Dermis microvascular lymphatic vessel endothelial cell (primary cell): ENCODE data around the gene NDST1. TPM values are rescaled to one million over a fixed set of nuclear protein-coding genes. Genes with fewer than 3 reads are reported as not detected.

Source experiments
- DNase-seq, 2 donors: peaks; one replicate each; pipeline versions ENCODE4 v3.0.0 to v3.0.0-alpha.2; 2010; ENCODE audit warnings: low read depth in 2 of 2
- total RNA-seq: library from RNA; depleted of rRNA; stranded (reverse); fragments of >200 nt; gene quantifications from 2 replicates; pipeline ENCODE4 v1.2.1, GENCODE V29; 2014

Gene NDST1
- total RNA-seq, 1 donor from 2014 or later: 22.3 TPM

DNA sequence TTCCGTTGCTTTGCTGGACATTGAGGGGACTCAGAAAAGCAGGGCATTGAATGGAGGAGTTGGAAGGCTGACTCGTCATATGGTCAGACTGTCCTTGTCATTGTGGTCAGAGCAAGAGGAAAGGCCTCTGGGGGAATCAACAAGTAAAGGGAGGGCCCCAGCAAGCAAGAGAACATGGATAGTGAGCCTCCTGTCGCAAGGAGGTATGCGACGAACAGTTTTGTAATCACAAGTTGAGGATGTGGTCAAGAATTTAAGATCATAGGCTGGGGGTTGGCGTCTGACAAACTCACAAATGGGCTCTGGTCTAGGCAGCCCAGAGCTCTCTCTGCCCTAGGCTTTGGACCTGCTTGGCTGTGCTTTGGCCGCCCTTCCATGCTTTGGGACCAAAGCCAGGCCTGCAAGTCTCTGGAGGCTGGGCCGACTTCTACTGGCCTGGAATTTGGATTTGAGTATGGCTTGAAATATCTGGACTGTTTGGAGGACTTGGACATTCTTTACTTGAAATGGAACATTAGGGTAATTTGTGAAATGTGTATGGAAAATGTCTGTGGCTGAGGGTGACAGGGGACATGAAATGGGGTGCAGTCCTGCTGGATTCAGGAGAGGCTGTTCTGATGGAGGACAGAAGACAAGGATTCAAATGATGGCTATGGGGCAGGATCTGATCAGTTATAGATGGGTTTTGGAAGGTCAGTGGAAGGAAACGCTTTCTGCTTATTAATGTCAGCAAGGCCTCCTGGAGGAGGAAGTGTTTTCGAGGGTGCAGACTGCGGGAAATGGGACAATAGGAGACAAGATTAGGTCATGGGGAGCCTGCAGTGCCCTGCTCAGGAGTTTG is 19.2 kb upstream of the NDST1 start:
- no peak for DNase-seq

DNA sequence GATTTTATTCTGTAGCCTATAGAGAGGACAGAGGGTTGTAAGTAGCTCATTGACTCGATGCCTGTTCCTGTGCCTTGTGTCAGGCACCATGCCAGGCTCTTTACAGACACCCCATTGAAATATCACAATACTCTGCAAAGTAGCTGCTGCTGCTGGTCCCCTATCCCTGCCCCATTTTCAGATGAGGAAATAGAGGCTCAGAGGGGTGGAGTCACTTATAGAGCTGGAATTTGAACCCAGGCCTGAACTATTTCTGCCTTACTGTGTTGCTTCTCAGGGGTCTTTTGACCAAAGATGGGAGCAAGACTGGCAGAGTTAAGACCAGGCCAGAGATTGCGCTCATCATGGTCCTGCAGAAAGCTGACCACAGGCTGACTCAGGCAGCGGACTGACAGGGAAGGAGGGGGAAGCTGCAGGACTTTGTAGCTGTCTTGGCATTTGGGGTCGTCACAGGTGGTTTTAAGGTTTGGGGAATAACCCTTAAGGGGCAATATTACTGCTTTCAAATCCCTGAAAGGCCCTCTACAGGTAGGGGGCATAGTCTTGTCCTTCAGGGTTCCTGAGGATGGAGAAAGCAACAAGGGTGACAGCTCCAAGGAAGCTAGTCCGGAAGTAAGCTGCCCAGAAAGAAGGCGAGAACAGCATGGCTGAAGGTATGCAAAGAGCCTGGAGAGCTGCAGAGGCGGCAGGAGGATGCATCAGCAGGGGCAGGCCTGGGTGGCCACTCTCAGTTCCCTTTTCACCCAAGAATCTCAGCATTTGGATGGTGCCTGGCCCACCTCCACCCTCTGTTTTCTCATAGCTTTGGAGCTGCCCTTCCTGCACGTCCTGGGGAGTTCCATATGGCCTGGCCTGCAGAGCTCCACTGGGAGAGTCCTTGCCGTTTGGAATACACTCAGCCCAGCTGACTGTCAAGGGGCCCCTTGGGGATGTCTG is 18.3 kb upstream of the NDST1 start:
- DNase-seq: no peak

DNA sequence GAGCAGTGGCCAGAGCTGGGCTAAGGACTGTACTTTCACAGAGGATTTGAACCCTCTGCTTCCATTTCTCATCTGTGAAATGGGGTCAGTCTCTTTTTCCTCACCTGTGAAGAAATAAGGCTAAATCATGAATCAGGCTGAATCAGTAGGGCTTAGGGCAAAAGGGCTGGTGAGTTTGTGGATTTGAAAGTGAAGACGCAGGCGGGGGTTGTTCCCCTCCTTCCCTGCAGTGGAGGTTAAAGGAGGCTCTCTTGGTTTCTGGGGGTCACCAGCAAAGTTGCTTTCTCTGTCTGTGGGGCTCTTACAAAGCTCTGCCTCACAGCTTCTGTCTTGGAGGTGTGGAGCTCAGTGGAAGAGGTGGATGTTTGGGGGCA is 17.6 kb upstream of the NDST1 start:
- DNase-seq: no peak

DNA sequence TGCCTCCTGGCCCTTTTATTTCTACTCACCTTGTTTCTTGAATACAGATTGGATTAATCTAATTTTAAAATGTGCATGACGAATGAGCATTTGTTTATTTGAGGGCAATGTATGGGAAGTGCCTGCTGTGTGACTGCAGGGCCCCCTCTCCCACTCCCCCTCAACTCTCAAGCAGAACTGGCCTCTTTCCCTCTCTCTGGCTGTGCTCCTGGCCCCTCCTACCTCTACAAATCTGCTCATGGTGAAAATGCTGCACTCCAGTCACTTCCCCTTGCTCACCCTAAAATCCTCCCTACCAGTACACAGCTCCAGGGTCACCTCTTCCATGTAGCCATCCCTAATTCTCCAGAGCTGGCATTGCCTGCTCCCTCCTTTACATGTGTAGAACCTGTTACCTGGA is 17.2 kb upstream of the NDST1 start:
- no peak for DNase-seq

DNA sequence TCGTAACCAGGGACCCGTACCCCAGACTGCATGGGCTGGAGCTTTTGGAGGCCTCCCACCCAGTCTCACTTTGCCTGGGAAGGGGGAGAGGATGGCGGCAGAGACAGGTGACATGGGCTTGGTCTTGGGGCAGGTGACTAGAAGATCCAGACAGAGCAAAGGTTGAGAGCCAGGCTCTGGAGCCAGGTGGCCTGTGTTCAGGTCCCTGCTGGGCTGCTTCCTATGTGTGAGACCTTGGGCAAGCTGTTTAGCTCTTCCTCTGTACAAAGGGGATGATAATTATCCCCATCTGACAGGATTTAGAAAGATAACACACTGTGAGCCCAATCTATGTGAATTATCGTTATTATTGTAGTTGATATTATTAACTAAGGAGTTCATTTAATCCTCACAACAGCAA is 16.1 kb upstream of the NDST1 start:
- no peak for DNase-seq

DNA sequence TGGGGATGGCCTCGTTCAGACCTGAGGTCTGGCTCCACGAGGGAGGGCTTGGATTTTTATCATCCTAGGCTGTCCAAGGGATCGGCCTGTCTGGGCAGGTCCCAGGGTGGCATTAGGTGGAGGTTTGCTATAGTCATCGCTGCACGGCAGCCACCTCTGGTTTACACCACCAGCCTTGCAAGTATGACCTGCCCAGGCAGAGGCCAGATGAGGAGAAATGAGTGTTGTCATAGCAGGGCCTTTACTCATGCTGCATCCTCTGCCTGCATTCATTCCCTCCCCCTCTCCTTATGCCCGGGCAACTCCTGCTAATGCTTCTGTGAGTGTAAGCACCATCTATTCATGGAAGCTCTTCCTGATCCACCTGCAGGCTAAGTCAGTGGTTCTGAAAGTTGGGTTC is 15.3 kb upstream of the NDST1 start:
- DNase-seq: no peak

DNA sequence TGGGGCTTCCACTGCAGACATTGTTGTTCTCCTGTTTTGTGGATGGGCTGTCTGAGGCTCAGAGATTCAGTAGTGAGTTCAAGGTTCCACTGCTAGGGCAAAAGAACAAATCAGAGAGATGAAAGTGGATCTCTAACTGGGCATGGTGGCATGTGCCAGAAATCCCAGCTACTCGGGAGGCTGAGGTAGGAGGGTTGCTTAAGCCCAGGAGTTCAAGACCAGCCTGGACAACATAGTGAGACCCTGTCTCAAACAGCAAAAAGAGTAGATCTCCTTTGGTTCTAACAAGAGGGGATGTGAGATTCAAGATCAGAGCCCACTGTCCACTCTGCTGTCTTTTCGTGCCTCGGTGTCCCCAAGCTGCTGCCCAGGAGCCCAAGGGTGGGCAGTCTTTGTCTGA is 11.8 kb upstream of the NDST1 start:
- no peak for DNase-seq

DNA sequence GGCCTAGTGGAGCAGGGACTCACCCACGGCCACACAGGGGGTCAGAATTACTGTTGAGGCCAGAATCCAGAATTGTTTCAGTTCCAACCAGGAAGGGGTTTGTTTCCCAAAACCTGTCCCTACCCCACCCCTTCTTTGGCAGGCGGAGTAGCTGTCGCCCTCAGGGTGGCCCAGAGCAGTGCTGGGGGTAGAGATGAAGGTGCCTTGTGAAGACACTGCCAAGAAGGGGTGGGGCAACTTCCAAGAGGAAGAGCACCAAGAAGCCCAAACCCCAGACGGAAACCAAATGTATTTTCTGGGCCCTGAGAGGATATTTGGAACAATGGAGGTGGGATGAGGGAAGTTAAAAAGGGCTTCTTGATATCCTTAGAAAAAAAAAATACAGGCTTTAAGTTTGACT is 11.4 kb upstream of the NDST1 start:
- no peak for DNase-seq

DNA sequence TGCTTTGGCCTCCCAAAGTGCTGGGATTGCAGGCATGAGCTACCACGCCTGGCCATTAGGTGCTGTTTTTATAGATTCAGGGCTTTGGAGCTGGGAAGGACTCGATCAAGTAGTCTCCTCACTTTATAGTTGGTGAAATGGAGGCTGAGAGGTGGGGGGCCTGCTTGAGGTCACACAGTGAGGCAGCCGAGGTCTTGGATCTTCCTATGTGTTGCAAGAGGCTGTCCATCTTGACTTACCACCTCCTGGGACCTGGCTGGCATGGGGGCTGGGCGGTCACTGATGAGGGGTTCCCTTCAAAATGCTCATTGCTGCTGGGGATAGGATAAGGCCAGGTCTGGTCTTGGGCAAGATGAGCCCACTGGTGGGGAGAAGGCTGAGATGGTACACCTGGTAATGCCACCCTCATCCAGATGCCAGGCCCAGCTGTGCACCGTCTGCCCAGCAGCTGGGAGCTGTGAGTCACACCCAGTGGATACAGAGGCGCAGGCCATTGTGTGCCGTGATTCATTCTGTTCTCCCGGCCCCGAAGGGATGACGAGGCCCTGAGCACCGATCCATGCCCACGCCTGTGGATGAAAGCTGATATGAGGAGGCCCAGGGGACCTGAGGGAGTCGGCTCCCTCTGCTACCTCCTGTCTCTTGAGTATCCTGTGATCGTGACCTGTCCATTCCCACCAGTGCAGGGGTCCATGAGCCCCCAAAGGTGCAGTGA is 10.5 kb upstream of the NDST1 start:
- DNase-seq: peak; percentile 21 to 91

DNA sequence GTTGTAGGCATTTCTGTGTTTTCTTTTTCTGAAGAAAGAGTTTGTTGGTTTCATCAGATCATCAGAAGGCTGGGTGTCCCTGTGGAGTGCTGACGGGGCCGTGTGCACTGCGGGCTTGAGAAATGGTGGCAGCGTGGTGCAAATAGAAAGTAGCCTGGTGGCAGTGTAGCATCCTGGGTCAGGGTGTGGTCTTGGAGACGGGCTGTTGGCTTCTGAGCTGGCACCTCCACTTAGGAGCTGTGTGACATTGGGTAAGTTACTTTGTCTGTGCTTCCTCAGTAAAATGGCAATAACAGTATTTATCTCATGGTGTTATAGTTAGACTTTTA is 10.0 kb upstream of the NDST1 start:
- DNase-seq: no peak

DNA sequence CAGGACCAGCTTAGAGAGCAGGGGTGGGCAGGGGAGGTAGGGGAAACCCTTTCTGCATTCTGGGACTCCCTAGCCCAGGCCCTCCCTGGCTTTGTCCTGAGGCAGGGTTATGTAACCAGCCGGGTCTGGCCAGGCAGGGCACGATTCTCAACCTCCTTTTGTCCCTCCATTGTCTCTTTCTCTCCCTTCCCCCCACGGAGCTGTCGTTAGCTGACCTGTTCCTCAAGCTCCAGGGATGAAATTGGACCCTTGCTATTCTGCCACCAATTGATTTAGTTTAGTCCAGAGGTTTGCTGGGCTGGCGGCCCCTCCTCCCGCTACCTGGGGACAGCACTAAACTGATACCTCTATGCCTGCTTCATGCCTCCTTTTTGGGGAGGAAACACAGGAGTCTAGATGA is 9.4 kb upstream of the NDST1 start:
- no peak for DNase-seq

DNA sequence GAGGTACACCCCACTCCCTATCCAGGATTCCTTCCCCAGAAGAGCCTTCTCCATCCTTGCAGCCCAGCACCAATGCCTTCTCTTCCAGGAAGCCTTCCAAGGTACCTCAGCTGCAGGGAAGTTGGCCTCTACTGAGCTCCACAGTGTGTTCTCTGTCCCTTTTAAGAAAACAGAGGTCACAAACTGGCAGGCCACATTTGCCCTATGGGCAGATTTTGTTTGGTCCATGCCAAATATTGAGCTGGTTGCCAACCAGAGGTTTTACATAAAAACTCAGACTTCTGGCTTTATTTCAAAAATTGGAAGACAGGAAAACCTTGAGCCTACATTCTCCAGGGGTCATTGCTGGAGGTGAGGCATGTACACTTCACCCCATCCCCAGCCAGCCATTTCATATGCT is 9.0 kb upstream of the NDST1 start:
- no peak for DNase-seq

DNA sequence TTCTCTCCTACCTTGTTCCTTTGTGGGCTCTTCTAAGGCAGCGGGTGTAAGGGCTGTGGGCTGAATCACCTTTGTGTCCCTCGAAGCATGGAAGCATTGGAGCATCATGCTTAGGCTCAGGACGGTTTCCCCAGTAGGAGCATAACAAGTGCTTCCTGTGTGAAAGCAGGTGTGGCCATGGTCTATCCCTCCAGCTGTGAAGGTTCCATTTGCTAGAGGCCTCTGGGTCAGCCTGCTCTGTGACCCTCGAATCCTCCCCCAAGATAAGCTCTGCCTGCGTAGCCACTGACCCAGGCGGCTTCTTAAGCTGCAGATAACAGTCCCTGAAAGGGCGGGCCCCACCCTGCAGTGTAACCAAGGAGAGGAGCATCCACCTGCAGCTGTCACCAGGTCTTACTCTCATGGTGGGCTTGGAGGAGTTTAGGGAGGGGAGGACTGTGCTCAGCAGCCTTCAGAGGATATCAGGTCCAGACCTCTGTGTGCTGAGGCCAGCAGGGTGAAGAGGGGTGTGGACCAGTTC is 8.4 kb upstream of the NDST1 start:
- DNase-seq: no peak

DNA sequence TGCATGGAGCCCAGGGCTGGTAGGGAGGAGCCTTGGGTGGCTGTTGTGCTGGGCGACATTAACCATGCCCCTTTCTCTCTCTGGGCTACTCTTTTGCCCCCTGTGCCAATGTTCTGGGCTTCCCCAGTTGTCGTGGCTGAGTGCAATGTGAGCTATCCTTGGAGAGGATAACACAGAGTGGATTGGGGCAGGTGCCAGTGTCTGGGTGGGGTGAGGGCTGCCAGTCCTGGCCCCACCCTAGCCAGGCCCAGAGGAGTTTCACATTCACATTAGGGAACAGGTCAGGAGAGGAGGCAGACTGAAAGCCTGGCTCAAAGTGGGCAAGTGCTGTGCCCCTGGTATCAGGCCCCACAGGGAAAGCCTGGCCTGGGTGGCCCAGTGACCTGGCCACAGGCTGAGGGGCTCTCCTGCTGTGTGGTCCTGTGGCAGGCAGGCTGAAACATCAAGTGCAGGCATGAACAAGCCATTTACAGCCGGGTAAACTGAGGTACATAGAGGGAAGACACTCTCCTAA is 7.5 kb upstream of the NDST1 start:
- DNase-seq: no peak

DNA sequence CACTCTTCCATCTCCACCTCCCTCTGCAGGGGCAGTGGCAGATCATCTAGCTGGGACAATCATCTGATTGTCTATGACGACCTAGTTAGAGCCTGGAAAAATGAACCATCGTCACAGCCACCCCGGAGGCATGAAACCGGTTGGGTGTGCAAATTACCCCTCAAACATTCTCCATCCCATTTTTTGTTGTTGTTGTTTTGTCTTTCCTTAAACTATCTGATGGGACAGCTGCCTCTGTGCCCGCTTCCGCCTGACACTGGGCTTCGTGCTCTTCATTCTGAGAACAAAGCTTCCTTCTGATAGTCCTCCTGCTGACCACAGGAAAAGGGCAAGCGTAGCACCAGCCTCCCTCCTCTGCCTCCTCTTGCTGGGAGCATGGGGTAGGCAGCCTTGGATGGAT is 7.0 kb upstream of the NDST1 start:
- DNase-seq: no peak

DNA sequence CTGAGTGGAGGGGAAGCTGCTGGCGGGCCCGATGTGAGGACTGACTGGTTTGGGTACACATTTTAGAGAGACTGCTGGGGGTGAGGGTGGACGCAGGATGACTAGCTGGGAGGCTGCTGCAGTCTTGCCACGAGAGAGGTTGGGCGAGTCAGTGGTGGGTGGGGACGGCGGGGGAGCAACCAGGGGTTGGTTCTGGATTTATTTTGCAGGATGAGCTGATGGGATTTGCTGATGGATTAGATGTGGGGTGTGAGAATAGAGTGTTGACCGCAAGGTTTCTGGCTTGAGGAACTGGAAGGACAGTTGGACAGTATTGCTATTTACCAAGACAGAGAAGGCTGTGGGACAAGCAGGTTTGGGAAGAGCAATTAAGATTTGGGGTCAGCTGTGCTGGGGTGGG is 5.8 kb upstream of the NDST1 start:
- DNase-seq: no peak

DNA sequence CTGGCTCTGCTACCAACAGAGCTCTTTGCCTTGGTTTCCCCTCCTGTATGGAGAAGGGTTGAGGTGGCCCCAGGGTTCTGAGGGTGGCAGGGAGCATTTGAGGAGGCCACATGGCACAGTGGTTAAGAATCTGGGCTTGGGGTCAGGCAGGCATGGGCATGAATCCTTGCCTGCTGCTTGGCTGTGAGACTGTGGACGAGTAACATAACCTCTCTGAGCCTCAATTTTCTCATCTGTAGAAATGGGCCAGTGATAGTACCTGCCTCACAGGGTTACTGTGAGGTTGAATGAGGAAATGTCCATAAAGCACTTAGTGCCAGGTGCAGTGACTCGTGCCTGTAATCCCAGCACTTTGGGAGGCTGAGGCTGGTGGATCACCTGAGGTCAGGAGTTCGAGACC is 5.1 kb upstream of the NDST1 start:
- DNase-seq: no peak

DNA sequence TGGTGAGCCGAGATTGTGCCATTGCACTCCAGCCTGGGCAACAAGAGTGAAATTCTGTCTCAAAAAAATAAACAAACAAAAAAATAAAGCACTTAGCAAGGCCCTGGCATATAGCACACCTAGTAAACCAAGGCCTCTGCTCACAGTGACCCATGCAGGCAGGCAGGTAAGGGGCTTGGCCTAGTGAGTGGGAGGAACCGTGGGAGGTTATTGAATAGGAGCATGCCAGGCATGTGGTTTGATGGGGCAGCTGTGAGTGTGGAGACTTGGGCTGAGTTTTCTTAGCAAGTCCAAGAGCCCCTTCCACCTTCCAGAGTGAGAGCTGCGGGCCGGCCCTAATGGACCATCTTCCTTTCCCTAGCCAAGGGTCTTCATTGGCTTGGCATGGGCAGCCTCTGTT is 4.5 kb upstream of the NDST1 start:
- no peak for DNase-seq

DNA sequence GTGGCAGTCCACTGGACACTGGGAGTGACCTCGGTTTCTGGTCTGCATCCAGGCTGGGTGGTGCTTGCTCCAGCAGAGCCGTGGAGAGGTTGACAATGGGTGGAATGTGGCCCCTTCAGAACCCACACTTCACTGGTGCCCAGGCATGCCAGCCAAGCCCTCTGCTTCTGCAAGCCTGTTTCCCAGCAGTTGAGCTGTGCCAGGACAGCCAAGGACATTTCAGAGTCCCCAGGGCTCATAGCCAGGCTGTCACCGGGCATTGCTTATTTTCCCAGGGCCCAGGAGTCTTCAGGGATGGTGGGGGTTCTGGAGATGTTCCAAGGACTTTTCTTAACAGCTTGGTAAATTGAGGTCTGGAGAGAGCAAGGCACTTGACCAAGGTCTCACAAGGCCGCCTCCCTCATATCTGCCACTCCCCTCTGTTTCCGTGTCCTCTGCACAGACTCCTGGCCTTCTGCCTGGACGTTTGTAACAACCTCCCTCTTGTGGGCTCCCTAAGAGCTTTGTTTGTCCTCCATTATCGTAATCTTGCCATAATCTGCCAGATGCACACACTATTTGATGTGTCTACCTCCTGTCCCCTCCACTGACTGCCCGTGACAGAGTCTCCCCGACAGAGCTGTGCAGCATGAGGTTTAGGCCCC is 3.8 kb upstream of the NDST1 start:
- DNase-seq: no peak

DNA sequence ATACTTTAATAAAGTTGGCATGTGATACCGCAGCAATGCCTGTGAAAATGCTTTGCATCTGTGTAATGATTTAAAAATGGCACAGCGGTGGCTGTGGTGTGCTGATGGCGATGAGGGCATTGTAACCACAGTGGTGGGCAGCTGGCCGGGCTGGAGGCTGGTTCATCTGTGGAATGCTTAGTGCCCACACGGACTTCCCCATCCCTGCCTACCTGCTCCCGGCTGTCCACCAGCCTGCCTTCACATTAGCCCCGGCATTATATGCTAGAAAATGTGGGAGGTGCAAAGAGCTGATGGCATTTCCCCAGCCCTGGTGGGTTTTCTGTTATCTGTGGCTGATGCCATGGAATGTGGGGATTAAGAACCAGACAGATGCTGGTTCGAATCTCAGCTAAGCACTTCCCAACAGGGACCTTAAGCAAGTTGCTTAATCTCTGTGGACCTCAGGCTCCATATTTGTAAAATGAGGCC is 2.9 kb upstream of the NDST1 start:
- DNase-seq: no peak

DNA sequence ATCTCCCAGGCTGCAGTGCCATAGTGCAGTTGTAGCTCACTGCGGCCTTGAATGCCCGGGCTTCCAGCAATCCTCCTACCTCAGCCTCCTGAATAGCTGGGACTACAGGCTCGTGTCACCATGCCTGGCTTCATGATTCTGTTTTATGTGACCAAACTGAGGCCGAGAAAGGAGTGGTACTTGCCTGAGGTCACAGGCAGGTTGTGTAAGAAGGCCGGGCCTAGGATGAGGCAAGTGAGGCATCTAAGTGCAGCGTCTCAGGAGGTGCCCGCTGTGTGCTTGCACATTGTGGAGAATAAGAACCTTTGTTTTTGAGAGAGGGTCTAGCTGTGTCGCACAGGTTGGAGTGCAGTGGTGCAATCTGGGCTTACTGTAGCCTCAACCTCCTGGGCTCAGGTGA is 2.1 kb upstream of the NDST1 start:
- DNase-seq: no peak
